ENCODE measurements around the gene ZNF500.

The ZNF500 gene

DNA sequence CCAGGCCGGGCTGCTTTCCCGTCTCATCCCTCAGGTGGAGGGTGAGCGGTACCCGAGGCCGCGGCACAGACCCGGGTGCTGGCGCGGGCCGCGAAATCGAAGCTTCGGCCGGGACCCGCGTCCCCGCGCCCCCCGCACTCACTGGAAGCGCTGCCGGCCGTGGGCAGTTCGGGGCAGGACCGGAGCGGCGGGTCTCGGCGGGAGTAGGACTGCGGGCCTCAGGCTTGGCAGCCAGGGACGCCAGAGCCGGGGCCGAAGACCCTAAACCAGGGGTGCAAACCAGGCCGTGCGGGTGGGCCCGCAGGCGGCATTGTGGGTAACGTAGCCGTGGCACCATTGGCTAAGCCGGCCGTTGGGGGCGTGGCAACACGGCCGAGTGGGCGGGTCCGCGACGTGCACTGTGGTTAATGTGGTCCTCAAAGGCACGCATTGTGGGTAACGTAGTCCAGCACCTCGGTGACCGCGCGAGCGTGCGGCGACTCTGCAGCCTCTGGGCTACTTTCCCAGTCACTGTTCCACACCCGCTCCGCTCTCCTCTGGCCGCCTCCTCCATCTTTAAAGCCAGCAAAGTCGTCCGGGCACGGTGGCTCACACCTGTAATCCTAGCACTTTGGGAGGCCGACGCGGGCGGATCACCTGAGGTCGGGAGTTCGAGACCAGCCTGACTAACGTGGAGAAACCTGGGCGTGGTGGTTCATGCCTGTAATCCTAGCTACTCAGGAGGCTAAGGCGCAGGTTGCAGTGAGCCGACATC lies at the start of gene ZNF500:
ZNF500 (minus strand) TSS at position 288 of the 754 bp plus-strand sequence. CDS start 1,184 bp downstream, outside the sequence.
- peak; percentile 91 to 96 (median 94) for DNase-seq

DNA sequence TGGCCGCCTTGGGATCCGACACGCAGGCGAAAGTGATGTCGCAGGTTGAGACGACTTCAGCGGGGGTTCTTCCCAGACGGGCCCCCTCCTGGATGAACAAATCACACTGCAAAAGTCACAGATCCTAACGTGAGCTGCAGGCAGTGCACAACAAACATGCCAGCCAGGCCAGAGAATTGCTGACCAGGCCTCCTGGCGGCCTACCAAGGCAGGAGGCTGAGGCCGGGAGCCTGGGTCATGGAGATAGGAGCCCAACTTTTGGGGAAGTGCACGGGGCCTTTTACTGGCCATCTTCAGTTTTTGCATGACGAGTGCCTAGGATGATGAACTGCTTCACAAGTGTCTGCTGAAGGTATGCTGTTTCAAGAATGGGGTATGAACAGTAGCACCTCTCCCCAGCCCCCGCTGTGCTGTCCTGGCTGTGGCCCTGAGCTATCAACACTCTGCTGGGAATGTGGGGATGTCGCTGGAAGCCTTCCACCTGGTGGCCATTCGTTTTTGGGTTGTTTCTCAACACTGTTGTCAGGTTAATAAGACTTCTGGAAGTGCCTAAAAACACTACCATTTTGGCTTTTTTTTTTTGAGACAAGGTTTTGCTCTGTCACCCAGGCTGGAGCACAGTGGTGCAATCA lies 47.7 kb upstream of the ZNF500 start:
- no peak for DNase-seq

DNA sequence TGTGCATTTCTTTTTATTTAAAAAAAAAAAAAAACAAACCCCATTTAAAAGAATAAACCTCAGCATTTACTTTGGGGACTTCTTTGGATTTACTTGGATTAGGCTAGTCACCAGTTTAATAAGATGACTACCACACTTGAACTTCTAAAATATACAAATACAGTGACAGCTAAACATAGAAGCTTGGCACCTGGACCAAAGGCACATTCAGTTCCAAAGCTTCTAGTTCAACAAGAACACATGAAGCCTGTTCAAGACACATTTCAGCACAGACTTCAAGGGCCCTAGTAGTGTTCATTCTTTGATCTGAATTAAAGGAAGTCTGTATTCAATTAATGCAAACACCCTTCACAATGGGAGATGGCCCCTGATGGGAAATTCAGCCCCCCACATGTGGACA lies 47.1 kb upstream of the ZNF500 start:
- DNase-seq = no peak

DNA sequence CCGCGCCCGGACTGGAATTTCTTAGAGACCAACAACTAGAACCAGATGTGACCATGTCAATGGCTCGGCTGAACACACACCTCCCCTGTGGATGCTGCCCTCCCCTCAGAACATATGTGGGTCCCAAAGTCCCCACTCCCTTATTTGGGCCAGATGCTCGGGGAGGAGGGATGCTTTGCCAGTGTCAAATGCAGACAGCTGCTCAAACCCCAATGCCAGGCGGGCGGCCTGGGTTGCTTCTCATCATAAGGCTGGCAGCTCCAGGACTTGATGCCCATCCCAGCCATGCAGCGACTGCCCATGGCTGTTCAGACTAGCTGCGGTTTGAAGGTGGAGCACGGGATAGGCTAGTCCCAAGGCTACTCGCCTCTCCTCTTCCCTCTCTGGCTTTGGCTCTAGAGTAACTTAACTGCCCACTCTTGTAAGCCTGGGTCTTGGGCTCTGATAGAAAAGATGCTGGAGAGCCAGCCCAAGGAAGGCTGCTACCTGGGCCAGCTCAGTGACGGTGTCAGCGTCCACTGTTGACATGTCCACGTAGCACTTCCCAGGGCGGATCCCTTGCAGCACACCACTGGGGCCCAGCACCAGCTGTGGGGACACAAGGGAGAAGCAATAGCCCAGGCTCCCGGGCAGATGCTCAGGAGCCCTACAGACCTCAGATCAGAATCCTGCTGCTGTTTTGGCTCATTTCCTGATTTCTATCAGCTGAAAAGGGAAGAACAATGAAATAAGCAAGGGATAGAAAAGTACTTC lies 46.5 kb upstream of the ZNF500 start:
- DNase-seq = no peak

DNA sequence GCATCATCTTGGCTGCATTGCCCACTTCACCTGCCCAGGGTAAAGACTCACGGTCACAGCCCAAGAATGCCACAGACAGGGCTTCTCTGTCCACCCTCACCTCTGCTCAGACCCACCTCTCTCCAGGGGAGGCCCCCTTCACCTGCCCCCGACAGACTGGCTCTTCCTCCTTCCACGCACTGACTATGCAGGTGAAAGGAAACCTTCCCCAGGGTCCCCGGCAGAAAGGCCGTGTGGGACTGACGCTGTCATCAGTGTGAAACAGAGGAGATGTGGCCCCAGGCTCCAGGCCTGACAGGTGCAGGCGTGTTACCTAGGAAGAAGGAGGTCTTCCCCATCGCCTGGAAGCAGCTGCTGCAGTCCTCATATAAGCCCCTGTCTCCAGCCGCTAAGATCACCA lies 44.8 kb upstream of the ZNF500 start:
- DNase-seq = no peak

DNA sequence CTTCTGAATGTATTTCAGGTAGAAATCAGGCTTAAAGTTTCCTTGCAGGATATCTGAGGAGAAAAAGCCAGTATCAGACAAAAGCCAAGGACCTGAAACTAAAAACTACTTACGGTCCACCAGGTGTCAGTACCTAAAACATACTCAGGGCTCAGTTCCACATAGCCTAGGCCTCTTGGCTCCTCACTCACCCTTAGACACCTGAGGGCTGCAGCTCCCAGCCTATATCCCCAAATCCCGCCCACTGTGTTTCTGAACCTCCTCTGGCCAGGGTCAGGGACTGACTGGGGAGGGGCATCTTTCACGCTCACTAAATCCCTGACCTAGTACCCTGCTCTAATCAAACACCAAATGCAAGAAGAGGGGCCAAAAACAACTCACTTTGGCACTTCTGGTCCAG lies 44.3 kb upstream of the ZNF500 start:
- no peak for DNase-seq

DNA sequence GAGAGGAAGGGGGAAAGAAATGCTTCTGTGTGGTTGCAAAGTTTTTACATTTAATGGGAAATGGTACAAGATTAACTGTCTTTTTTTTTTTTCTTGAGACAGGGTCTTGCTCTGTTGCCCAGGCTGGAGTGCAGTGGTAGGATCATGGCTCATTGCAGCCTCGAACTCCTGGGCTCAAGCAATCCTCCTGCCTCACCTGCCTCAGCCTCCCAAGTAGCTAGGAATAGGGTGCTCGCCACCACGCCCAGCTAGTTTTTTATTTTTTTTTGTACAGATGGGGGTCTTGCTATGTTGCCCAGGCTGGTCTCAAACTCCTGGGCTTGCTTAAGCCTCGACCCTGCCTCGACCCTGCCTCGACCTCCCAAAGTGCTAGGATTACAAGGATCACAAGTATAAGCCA lies 39.3 kb upstream of the ZNF500 start:
- DNase-seq = no peak

DNA sequence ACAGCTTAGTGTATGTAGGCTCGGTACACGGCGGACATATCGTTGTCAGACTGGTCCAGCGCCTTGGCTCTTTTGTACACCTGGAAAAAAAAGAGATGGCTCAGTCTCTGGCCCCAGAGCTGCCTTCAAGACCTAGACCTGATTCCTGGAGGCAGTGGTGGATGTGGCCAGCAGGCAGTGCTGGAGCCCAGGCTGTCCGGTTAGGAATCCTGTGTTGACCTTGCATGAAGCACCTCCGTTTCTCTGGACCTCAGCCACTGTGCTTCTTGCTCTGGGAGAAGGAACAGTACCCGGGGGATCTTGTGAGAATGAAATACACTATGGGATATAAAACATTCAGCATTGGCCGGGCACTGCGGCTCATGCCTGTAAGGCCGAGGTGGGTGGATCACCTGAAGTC lies 38.3 kb upstream of the ZNF500 start:
- DNase-seq = no peak

DNA sequence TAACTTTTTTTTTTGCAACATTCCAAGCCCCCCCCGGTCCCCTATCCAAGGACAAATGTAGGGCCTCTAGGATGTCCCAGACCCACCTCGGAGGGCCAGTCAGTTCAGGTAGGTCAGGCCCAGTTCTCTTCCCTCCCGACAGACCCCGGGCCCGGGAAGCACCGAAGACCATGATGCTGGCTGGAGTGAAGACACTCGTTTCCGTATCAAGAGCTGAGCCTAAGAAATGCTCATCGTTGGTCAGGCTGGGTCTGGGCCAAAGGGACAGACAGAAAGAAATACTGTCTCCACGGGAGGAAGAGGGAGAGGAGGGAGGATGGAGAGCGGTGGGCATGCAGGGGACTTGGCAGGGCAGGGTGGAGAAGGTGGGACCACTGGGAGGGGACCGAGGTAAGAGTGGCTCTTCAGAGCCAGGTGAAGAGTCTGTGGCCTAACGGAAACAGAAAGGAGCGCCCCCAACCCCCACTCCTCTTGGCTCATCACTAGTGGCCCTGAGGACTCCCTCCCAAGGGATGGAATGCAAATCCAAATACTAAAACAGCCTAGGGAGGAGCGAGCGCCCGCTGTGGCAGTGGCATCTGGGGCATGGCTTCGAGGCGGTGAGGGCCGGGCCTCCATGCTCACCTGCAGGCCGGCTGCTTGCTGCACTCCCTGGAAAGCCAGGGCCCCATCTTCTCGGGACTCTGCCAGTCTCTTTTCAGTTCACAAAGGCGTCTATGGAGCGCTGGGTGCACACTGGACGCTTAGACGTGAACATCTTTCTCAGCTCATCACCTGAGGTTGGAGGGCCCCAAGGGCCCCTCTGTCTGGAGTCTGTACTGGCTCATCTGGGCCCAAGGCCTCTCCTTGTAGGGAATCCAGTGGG lies 37.2 kb upstream of the ZNF500 start:
- no peak for DNase-seq

DNA sequence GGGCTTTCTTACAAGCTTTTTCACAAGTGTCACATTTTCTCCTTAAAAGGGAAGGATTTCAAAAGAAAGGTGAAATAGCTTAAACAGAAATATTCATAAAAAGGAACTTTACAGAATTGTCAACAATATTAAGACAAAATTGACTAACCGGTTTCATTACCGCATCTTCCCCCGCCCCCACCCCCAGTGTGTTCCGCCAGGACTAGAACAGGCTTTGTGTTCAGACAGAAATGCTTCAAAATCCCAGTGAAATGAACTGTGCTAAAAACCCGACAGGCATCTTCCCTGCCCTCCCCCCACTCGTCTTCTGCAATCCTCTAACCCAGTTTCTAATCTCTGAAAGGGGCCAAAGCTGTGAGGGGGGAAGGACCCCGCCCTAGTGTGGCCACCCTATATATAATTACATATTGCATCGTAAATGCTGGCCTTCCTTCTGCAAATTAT lies 36.5 kb upstream of the ZNF500 start:
- peak in 1 of 3 experiments; percentile 31 for DNase-seq

DNA sequence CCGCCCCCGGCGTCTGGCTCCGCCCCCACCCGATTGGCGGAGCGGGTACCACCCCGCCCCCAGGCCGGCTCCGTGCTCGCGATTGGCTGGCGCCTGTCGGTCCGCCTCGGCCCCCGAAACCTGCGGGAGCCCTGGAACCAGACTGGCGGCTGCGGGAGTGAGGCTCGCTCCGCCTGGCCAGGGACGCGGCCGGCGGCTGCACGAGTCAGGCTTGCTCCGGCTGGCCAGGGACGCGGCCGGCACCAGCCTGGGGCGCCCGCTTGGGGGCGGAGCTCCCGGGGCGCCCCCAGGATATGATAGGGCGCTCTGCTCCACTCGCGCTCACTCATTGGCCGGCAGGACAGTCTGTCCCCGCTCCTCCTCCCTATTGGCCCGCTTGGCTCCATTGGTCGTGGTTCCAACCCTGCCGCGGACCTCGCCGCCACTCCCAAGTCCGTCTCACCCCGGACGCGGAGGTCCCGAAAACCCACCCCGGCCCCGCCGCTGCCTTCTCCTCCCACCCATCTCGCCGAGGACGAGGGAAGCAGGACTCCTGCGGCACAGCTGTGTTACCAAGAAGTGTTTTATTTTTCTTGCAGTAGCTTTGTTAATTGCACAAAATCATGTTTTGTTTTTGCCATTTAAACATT lies 35.8 kb upstream of the ZNF500 start:
- peak; percentile 84 to 94 (median 93) for DNase-seq

DNA sequence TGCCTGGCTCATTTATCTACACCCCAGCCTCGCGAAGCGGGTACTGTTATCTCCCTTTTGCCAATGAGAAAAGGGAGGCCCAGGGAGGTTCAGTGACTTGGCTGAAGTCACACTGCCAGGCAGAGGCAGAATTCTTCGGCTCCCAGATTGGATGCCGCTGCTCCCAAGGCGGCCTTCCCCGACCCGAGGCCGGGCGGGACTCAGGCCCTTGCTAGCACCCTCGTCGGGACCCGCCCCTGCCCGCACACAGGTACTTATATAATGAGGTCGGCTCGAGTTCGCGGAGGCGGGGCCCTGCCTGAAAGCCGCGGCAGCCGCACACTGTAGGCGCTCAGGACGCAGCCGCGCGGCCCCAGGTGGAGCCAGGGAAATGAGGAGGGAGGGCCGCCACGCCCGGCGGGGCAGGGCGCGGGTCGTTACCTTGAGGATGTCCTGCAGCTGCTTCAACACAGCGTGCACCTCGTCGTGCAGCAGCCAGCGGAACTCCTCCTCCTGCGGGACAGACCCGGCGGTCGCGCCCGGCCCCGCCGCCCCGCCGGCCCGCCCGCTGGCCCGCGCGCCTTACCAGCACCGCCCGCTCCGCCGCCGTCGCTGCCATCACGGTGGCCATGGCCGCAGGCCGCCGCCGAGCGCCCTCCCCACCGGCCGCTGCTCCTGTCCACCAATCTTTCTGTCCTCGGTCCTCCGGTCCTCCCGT lies 35.1 kb upstream of the ZNF500 start, which contains the start of gene ROGDI:
ROGDI (minus strand) TSS at position 672 of the 697 bp plus-strand sequence; CDS start at position 610, 62 bp downstream.
- peak; percentile 77 to 88 (median 85) for DNase-seq

DNA sequence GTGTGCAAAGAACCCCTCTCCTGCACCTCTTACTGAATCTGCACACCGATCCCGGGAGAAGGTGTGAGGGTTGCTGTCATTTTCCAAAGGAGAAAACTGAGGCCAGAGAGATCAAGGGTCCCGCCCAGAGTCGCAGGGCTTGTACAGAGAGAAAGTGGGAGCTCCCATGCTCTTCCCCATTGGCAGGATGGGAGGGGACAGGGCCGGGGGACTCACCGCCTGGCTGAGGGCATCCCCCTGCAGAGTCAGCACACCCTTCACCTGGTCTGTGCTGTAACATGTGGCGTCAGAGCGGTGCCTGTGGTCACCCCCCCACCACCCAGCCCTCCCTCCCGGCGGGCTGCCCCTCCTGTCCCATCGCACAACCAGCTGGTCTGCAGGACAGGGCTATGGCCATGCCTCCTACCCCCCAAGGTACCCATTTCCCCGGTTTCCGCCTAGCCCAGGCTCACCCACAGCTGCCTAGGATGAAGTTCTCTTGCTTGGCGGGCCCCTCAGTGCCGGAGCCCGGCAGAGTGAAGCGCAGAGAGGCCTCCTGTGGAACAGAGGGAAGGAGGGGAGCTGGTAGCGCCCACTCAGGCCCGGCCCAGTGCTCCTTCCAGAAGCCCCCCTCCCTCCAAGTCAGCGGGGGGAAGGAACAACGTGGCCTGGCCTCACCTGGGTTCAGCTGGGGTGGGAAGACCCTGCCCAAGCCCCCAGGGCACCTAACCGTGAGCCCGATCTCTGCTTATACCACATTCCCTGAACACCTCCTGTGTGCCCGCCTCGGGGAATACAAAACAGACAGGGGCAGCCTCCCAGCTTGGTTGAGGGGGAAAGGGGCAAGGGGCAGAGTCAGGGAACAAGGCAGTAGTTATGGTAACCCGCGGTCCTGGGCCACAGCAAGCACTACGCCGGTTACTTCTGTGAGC lies 34.3 kb upstream of the ZNF500 start:
- peak in 2 of 3 experiments; percentile 45 to 61 for DNase-seq

DNA sequence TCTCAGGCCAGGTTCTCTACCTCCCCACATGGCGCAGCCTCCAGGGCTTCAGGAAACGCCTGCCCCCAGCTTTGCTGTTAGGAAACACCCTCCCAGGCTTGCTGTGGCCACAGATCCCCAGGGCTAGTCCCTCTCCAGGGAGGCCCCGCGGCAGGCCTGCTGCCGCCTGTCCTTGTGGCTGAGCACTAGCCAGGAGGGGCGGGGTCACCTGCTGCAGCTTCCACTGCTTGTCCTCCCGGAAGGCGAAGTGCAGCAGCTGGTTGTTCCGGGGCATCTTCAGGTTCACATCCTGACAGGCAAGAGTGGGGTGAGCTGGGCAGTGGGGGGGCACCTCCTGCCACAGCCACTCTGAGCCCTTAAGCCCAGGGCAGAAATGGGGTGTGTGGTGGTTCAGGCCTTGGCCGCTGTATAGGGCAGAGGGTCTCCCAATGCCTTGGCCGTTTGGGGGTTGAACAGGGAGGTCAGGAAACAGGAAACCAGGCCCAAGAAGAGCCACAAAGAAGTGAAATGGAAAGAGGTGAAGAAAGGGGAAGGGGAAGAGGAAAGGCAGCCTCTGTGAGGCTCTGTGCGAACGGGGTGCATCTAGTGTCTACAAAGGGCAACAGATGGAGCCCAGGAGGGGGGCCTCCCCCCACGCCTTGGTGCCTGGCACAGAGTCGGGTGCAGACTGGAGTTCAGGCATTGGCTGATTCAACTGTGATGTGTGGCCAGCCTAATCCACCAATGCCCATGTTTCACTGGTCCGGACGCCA lies 33.5 kb upstream of the ZNF500 start:
- peak in 2 of 3 experiments; percentile 9 to 16 for DNase-seq

DNA sequence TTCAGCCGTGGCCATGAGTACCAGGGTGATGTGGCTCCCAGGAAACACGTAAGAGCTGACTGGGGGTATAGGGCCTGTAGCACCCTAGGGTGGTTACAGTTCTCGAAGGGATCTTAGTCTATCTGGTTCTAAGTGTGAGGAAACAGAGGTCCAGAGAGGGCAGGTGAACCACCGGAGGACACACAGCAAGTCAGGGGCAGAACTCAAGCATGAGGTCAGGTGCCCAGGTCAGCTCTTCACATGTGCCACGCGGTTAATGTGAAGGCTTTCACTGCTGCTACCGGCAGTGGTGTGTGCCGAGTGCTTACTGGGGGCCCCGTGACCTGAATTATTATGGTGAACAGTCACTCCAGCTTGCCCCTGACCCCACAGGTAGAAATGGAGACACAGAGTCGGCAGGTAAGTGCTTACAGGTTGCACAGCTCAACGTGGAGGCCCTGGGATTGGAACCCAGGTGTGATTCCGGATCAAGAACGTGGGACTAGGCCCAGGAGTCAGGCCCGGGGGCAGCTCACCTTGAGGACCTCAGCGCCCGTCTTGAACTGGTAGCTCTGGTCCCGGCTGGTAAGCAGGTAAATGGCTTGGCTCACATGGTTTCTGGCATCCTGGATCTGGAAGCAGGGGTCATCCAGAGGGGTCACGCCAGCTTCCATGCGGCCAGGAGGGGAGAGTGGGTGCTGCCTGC lies 32.4 kb upstream of the ZNF500 start:
- DNase-seq = no peak

DNA sequence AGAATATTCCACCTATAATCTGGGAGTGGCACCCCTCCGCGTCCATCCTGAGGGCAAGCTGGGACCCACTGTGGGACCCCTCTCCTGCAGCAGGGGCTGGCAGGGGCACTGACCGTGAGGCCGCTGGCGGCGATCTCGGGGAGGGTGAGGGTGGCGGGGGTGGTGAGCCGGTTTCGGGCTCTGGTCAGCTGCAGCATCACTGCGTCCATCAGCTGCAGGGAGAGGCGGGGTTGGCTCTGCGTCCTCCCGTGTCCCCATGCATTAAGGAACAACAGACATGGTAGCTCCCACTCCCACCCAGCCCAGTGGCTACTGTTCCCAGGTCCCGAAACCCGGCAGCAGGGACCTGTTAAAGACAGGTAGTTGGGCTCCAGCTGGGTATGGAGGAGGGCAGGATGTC lies 31.5 kb upstream of the ZNF500 start:
- no peak for DNase-seq

DNA sequence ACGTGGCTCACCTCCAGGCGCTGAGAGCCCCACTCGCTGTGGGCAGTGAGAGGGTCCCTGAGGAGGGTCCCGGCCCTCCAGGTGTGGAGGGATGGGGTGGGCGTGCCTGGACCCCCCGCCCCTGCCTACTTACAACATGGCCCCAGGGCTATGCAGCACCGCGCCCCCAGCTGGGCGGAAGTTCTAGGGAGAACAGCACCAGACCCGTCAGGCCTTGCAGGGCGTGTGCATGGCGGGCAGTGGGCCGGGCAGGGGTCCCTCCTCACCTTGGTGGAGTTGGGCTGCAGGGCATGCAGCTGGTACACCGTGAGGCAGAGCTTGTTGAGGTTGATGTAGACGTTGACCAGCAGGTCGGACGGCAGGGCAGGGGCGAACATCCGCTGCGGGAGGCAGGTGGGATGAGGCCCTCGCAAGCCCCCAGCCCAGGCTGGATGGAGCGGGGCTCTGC lies 30.9 kb upstream of the ZNF500 start:
- no peak for DNase-seq

DNA sequence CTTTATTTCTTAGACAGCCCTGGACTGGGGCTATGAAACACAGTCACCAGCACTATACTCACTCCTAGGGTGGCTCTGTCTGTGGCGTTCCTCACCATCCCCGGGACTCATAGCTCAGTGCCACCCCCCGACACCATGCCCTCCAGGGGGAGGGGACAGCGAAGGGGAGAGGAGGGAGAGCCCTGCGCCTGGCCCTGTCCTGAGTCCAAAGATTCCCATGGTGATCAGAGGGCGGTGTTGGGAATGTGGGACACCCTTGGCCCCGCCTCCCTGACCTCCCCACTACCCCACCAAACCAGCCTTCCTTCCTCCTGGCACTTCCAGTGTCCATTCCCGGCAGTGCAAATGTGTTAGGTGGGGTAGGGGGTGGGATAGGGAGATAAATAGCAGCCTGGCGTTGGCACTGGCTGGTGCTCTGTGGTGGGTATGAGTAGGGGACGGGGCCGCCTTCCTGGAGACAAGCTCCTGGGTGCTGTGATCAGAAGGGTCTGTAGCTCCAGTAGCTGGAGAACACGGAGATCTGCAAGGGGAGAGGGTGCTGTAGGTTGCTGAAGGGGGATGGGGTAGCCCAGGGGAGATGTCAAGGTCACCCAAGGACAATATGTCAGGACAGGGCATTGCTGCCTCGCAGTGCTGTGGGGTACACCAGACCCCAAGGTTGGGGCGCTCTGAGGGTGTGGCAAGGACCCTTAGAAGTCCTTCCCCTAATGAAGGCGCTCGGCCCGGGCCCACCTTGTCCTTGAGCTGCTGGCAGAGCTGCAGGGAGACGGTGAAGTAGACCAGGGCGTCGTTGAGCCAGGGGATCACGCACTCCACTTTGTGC lies 30.2 kb upstream of the ZNF500 start:
- DNase-seq = no peak
